IMR-90 (cell line): ENCODE measurements around the gene CASTOR2.

Experiments used
- CEBPB ChIP-seq: IDR thresholded peaks from 2 replicates; pipeline ENCODE4 v1.6.1; 2012; ENCODE audit warnings: low read depth, low read length, improper control_type of control experiment
- CTCF ChIP-seq: conservative IDR thresholded peaks from 2 replicates; pipeline ENCODE4 v1.5.1; 2012; ENCODE audit warnings: mild to moderate bottlenecking, low read depth, low read length, improper control_type of control experiment
- FOS ChIP-seq: fragments of 150-350 bp; IDR thresholded peaks from 2 replicates; pipeline ENCODE4 v1.6.1; 2016; ENCODE audit warnings: low read depth, low read length
- MAZ ChIP-seq: IDR thresholded peaks from 2 replicates; pipeline ENCODE4 v1.6.1; 2012; ENCODE audit warnings: low read depth, mild to moderate bottlenecking, low read length, improper control_type of control experiment, moderate library complexity, borderline replicate concordance
- MXI1 ChIP-seq: IDR thresholded peaks from 2 replicates; pipeline ENCODE4 v1.6.1; 2012; ENCODE audit warnings: low read depth, mild to moderate bottlenecking, low read length, moderate library complexity, borderline replicate concordance
- NFE2L2 ChIP-seq: fragments of 150-350 bp; IDR thresholded peaks from 2 replicates; pipeline ENCODE4 v1.6.1; 2016; ENCODE audit warnings: low read depth, mild to moderate bottlenecking, low read length
- POLR2A ChIP-seq: IDR thresholded peaks from 2 replicates; pipeline ENCODE4 v1.6.1; 2012; ENCODE audit warnings: mild to moderate bottlenecking, low read depth, low read length
- RAD21 ChIP-seq: IDR thresholded peaks from 2 replicates; pipeline ENCODE4 v1.6.1; 2012; ENCODE audit warnings: low read length, improper control_type of control experiment
- RCOR1 ChIP-seq: IDR thresholded peaks from 2 replicates; pipeline ENCODE4 v1.6.1; 2012; ENCODE audit warnings: mild to moderate bottlenecking, low read length, improper control_type of control experiment; ENCODE audit not compliant: insufficient replicate concordance
- RFX5 ChIP-seq: IDR thresholded peaks from 2 replicates; pipeline ENCODE4 v1.8.0; 2012; ENCODE audit warnings: low read depth, mild to moderate bottlenecking, low read length, moderate library complexity
- SMC3 ChIP-seq: fragments of 150-350 bp; IDR thresholded peaks from 2 replicates; pipeline ENCODE4 v1.6.1; 2016; ENCODE audit warnings: low read depth, mild to moderate bottlenecking, antibody characterized with exemption, low read length, moderate library complexity
- USF2 ChIP-seq: fragments of 150-350 bp; IDR thresholded peaks from 2 replicates; pipeline ENCODE4 v1.6.1; 2017; ENCODE audit warnings: mild to moderate bottlenecking, antibody characterized with exemption, low read length, low read depth

GRCh38 chr7:75028299-75028698 is 63.8 kb downstream of the CASTOR2 start:
- TF ChIP-seq NFE2L2 (no peak), CTCF (no peak), POLR2A (no peak), MXI1 (no peak), RAD21 (no peak), SMC3 (no peak), FOS (no peak), USF2 (no peak), RFX5 (no peak), CEBPB (no peak), RCOR1 (no peak), MAZ (no peak)
